HG02610 (cell line): ENCODE measurements around the gene GPD1.
"Not testable (repeated sequence)": the region's sequence is repeated elsewhere in the genome, so short reads cannot be mapped to it uniquely, and the experiment has no call there.

Experiments used
- ATAC-seq: cut with Tn5 transposase; IDR thresholded peaks from one replicate; pipeline ENCODE4 v1.9.1; 2021; ENCODE audit warnings: mild to moderate bottlenecking, moderate library complexity; ENCODE audit not compliant: unreplicated experiment

The GPD1 gene

GRCh38 chr12:50120521-50120920 is 16.7 kb downstream of the GPD1 start:
- no peak for ATAC-seq

- no peak for ATAC-seq
Observed at GRCh38 chr12:50120953-50121352, 17.1 kb downstream of the GPD1 start.

- no peak for ATAC-seq
Observed at GRCh38 chr12:50121641-50122040, 17.8 kb downstream of the GPD1 start.

GRCh38 chr12:50123203-50123602 is 19.4 kb downstream of the GPD1 start:
- no peak for ATAC-seq

GRCh38 chr12:50127546-50127945 is 23.7 kb downstream of the GPD1 start:
- no peak for ATAC-seq

GRCh38 chr12:50129290-50129689 is 25.5 kb downstream of the GPD1 start:
- ATAC-seq: no peak

- ATAC-seq: no peak
Observed at GRCh38 chr12:50132505-50133135, 28.8 kb downstream of the GPD1 start.

GRCh38 chr12:50142993-50143392 is 39.2 kb downstream of the GPD1 start:
- no peak for ATAC-seq

GRCh38 chr12:50145439-50145838 is 41.6 kb downstream of the GPD1 start:
- no peak for ATAC-seq

GRCh38 chr12:50147281-50147680 is 43.5 kb downstream of the GPD1 start:
- no peak for ATAC-seq

GRCh38 chr12:50148011-50148410 is 44.2 kb downstream of the GPD1 start:
- ATAC-seq: not testable (repeated sequence)

GRCh38 chr12:50149311-50149710 is 45.5 kb downstream of the GPD1 start:
- no peak for ATAC-seq

- no peak for ATAC-seq
Observed at GRCh38 chr12:50151047-50151687, 47.4 kb downstream of the GPD1 start.

GRCh38 chr12:50154947-50155346 is 51.1 kb downstream of the GPD1 start:
- not testable (repeated sequence) for ATAC-seq

GRCh38 chr12:50156641-50157040 is 52.8 kb downstream of the GPD1 start:
- no peak for ATAC-seq

- no peak for ATAC-seq
Observed at GRCh38 chr12:50157259-50157658, 53.5 kb downstream of the GPD1 start.

GRCh38 chr12:50160643-50161042 is 56.8 kb downstream of the GPD1 start:
- no peak for ATAC-seq
